GM21786 (cell line): Measurements from ENCODE around the gene CADM4.
"Not testable (repeated sequence)": the region's sequence is repeated elsewhere in the genome, so short reads cannot be mapped to it uniquely, and the experiment has no call there.

Experiments
- ATAC-seq: cut with Tn5 transposase; IDR thresholded peaks from one replicate; pipeline ENCODE4 v1.9.1; 2021; ENCODE audit not compliant: unreplicated experiment

The CADM4 gene

DNA sequence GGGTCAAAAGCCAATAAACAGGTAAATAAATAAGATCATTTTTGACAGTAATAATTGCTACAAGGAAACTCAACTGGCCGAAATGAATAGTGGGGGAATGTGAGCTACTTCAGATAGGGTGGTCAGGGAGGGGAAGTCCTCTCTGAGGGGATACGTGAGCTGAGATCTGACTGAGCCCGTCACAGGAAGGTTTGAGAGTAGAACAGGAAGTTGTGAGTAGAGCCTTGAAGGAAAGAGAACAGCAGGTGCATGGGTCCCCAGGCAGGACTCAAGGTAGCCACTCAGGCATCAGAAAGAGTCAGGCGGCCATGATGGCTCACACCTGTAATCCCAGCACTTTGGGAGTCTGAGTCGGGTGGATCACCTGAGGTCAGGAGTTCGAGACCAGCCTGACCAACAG, 50.0 kb downstream of the CADM4 start:
- ATAC-seq = no peak

DNA sequence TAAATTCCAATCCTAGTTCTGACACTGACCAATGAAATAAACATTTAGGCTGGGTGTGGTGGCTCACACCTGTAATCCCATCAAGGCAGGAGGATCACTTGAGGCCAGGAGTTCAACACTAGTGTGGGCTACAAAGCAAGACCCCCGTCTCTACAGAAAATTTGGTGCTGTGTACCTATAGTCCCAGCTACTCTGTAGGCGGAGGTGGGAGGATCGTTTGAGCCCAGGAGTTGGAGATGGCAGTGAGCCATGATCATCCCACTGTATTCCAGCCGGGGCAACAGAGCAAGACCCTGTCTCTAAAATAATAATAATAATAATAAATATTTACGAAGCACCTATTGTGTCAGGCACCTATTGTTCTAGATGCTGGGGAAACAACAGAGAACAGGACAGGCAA, 50.4 kb downstream of the CADM4 start:
- ATAC-seq = no peak

DNA sequence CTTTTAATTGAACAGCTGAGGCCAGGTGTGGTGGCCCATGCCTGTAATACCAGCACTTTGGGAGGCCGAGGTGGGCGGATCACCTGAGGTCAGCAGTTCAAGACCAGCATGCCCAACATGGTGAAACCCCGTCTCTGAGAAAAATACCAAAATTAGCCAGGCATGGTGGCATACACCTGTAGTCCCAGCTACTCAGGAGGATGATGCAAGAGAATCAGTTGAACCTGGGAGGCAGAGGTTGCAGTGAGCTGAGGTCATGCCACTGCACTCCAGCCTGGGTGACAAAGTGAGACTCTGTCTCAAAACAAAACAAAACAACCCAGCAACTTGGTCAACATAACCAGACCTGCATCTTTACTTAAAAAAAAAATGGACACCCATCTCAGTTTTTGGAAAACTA, 52.6 kb downstream of the CADM4 start:
- not testable (repeated sequence) for ATAC-seq

DNA sequence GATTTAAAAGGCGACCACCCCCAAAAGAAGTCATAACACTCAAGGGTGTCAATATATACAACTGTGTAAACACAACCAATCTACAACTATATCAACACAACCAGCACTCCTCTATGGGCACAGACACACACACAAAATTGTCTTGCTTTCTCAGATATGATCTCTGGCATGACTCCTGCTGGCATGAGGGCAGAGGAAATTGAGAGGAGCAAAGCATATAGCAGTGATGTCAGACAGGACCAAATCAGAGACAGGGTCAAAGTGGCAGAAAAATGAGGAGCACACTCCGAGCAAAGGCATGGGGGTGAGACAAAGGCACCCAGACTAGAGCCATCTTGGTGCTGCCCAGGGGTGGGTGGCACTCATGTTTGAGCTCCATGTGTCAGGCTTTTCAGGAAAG, 53.3 kb downstream of the CADM4 start:
- ATAC-seq = no peak

DNA sequence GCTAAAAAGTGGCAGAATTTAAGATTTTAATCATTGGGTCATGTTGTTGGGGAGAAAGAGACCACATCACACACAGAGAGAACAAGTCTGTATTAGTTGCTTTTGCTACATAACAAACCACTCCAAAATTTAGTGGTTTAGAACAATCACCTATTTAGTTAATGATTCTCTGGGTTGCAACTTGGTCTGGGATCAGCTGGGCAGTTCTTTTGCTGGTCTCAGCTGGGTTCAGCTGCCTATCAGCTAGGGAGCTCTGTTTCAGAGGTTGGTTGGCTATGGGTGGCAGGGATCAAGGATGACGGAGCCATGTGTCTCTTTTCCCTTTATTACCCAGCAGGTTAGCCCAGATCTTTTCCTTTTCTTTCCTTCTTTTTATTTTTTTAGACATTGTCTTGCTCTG, 55.2 kb downstream of the CADM4 start:
- ATAC-seq = no peak

DNA sequence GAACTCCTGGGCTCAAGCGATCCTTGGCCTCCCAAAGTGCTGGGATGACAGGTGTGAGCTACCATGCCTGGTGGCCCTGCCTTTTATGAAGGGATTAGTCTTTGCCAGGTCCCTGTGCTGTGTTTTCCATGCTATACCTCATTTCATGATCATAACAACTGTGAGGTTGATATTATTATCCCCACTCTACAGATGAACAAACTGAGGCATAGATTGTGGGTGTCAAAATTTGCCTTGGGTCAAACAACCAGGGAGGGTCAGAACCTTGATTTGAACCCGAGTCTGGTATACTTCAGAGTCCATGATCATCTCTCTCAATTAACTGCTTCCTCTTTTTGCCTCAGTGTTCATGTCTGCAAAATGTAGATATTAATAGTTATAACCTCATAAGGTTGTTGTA, 57.2 kb downstream of the CADM4 start:
- ATAC-seq = no peak

DNA sequence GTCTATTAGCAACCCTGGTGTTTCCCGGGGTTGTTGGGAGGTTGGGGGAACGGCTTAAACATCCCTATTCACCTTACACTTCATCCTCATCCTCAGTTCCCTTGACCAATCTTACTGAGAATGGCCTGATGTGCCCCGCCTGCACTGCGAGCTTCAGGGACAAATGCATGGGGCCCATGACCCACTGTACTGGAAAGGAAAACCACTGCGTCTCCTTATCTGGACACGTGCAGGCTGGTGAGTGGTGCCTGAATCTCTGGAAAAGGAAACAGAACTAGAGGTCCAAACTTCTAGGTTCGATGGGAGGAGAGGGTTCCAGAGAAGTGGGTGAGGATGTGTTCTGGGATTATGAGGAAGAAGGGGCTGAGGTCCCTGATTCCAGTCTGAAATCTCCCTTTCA, 58.2 kb downstream of the CADM4 start:
- ATAC-seq = no peak

DNA sequence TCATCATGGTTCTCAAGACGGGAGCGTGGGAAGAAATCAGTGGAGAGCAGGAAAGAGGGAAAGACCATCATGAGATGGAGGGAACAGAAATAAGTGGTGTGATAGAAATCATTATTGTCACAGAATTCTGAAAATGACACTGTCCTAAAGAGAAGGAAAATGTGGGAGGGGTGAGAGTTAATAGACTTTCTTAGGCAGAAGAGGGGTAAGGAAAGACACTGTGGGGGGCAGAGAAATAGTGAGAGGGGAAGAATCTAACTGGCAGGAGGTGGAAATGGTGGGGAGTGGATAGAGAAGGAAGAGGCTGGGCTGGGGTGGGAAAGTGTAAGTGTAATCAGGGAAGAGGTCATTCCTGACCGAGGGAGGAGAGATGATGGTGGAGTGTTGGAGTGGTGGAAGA, 60.9 kb downstream of the CADM4 start:
- ATAC-seq = no peak

DNA sequence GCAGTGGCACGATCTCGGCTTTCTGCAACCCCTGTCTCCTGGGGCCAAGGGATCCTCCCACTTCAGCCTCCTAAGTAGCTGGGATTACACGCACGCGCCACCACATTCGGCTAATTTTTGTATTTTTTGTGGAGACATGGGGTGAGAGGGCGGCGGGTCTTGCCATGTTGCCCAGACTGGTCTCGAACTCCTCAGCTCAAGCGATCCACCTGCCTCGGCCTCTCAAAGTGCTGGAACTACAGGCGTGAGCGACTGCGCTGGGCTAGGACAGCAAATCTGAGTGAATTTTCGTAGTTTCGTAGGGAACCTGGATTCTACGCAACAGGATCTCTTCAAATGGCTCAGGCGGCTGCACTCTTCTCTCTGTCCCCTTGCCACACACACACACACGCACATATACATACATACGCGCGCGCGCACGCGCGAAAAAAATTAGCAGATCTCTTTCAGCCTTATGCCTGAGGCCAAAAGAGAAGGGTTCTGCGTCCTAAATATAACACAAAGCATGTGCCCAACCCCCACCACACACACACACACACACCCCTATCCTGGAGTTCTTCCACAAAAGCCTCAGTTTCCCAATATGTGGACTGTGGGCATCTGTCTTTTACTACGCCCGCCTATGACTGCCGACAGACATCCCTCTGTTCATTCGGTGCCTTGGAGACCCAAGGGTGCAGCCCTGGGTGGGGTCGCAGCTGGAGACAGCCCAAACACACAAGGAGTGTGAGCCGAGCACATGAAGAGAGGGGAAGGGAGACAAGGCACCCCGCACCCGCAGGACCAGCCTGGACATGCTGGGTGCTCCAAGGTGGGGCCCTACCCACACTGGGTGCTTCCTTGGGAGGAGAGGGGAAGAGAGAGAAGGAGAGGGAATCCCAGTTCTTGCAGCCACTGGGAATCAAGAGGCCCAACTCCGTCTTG, 63.4 kb downstream of the CADM4 start:
- ATAC-seq = no peak

DNA sequence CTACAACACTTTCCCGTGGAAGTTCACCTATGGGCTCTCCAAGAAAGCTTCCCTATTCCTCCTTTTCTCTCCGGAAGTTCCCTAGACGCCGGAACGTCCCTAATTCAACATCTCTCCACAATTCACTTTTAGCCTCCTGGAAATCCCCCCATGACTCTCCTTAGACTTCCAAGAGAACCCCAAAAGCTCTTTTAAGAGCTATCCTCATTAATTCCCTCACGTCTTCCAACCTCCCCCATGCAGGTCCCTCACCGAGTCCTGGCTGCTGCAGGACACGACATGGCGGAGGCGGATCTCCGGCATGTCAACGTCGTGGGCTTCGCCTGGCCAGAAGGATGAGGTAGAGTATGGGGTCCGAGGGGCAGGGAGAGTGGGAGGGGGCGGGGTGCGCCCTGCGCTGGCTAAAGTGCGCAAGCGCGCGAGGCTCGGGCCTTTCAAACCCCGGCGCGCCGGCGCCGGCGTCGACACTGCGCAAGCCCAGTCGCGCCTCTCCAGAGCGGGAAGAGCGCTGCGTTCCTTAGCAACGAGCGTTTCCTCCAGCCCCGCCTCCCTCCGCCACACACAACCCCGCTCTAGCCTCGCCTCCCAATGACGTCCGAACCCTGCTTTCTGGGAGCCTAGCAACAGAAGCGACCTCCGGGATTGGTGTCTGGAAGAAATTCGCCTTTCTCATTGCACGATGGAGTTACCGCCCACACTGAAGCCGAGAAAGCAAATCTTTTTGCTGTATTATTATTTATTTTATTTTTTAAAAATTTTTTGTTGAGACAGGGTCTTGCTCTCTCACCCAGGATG, 64.3 kb downstream of the CADM4 start, which contains the start of the genes PINLYP and XRCC1:
PINLYP (plus strand) TSS at position 646 of the 795 bp plus-strand sequence. CDS start 1,391 bp downstream, outside the sequence.
XRCC1 (minus strand) TSS at position 372 of the 795 bp plus-strand sequence; CDS start at position 303, 69 bp downstream.
- ATAC-seq = peak; percentile 94

DNA sequence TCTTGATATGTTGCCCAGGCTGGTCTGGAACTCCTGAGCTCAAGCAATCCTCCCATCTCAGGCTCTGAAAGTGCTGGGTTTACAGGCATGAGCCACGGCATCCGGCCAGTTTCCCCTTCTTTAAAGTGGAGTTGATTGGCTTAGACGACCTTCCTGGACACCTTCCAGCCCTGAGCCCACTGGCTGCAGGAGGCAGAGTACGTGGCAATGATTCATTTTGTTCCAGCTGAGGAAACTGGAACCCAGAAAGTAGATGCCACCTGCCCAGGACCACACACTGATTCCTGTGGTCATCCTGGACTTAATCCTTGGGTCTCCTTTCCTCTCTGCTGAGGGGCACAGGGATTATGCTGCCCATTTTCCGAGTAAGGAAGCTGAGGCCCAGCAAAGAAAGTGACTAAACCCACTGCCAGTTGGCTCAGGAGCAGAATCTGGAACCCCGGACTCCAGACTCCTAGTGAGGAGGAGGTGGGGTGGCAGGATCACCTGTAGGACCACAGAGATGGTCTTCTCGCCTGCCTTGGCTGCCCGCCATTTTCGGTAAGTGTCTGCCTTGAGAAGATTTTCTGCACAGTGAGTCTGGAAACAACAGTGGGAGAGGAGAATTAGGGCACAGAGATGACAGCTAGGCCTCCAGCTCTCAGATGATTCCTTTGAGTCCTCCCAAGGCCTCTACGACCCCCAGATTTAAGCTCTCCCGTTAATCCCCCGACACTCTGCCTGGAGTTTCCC, 65.1 kb downstream of the CADM4 start:
- ATAC-seq = no peak
